HCT116 (cell line): ENCODE data around the gene ABHD16B. TPM values are rescaled to one million over a fixed set of nuclear protein-coding genes. Genes with fewer than 3 reads are reported as not detected.

ENCODE experiments used
- ATAC-seq: fragments of 200-7000 bp; cut with Tn5 transposase; 2 replicates; pipeline ENCODE4 v1.9.1; 2020; ENCODE audit warnings: mild to moderate bottlenecking, moderate library complexity
- BruUV-seq: library from RNA; stranded (reverse); fragments of 400-500 nt; replicated peaks from 2 replicates; lab custom pipeline; 2021; lab: Mats Ljungman, UMichigan
- CTCF ChIA-PET: fragments of 300-600 bp; sonication (Branson Sonifier 250); formaldehyde crosslinking; loops from one replicate; lab custom pipeline; 2021; ENCODE audit warnings: antibody characterized with exemption; lab: Charles Lee
- POLR2A ChIA-PET: fragments of 300-600, 350-600 bp; sonication (Branson Sonifier 250); formaldehyde crosslinking; loops from one replicate; lab custom pipeline; 2021; ENCODE audit warnings: antibody characterized with exemption; lab: Charles Lee
- RAD21 ChIA-PET, 2 experiments: fragments of 300-600 bp; sonication (Branson Sonifier 250); formaldehyde crosslinking; loops; one replicate each; lab custom pipeline; 2023; ENCODE audit warnings: low total read pairs in 2 of 2; ENCODE audit not compliant: uncharacterized antibody in 2 of 2, unreplicated experiment in 2 of 2, low non-redundant PET in 1 of 2; lab: Charles Lee
- DNase-seq: peaks from one replicate; pipeline ENCODE4 v3.0.0-alpha.2; 2010; ENCODE audit warnings: low read depth, low spot score
- H2AFZ ChIP-seq: fragments of 200-600 bp; shearing (Covaris generic), sonication (generic); 2 replicates; pipeline ENCODE4 v1.6.1; 2017; ENCODE audit warnings: low read depth, mixed run types, mixed read lengths, antibody characterized with exemption, low read length; ENCODE audit not compliant: poor library complexity, severe bottlenecking
- H3K27ac ChIP-seq: 2 replicates; pipeline ENCODE4 v1.5.1; 2012; ENCODE audit warnings: low read depth, low read length
- H3K27me3 ChIP-seq: fragments of 200-600 bp; sonication (generic); 2 replicates; pipeline ENCODE4 v1.6.1; 2016; ENCODE audit warnings: mixed run types, low read length, mixed read lengths; ENCODE audit not compliant: insufficient read depth
- H3K36me3 ChIP-seq, 2 experiments: fragments of 200-500 bp in 1 of 2; fragments of 200-600 bp in 1 of 2; sonication (Bioruptor generic) in 1 of 2; sonication (generic) in 1 of 2; 2 replicates each; pipeline versions ENCODE4 v1.5.1 to v1.6.1; 2014 to 2016; ENCODE audit warnings: low read length in 2 of 2, inconsistent platforms in 1 of 2, mixed read lengths in 1 of 2, mixed run types in 1 of 2; ENCODE audit not compliant: insufficient read depth in 2 of 2, control insufficient read depth in 1 of 2
- H3K4me1 ChIP-seq, 2 experiments: fragments of 200-600 bp in 1 of 2; sonication (generic) in 1 of 2; 2 replicates each; pipeline versions ENCODE4 v1.5.1 to v1.6.1; 2012 to 2017; ENCODE audit warnings: low read length in 2 of 2, inconsistent platforms in 1 of 2, mild to moderate bottlenecking in 1 of 2, mixed read lengths in 1 of 2, mixed run types in 1 of 2, moderate library complexity in 1 of 2; ENCODE audit not compliant: insufficient read depth in 2 of 2, control insufficient read depth in 1 of 2
- H3K4me2 ChIP-seq: fragments of 200-600 bp; sonication (generic); 2 replicates; pipeline ENCODE4 v1.6.1; 2017; ENCODE audit warnings: mixed run types, low read length, mixed read lengths
- H3K4me3 ChIP-seq, 2 experiments: fragments of 200-600 bp in 1 of 2; sonication (generic) in 1 of 2; replicated peaks in 1 of 2; 2 replicates each; pipeline ENCODE4 v1.5.1; 2011 to 2016; ENCODE audit warnings: low read length in 2 of 2, control low read depth in 1 of 2, low read depth in 1 of 2, mild to moderate bottlenecking in 1 of 2, mixed read lengths in 1 of 2, mixed run types in 1 of 2
- H3K79me2 ChIP-seq: fragments of 200-600 bp; sonication (generic); 2 replicates; pipeline ENCODE4 v1.6.1; 2017; ENCODE audit warnings: mild to moderate bottlenecking, mixed run types, low read length, moderate library complexity, mixed read lengths; ENCODE audit not compliant: insufficient read depth
- H3K9ac ChIP-seq: fragments of 200-600 bp; sonication (generic); 2 replicates; pipeline ENCODE4 v1.6.1; 2016; ENCODE audit warnings: low read length, mixed read lengths
- H3K9me2 ChIP-seq: fragments of 200-600 bp; sonication (generic), shearing (Covaris generic); 2 replicates; pipeline ENCODE4 v1.6.1; 2017; ENCODE audit warnings: mixed run types, mild to moderate bottlenecking, moderate library complexity; ENCODE audit not compliant: insufficient read depth
- H3K9me3 ChIP-seq, 2 experiments: fragments of 200-500 bp in 1 of 2; fragments of 200-600 bp in 1 of 2; sonication (Bioruptor generic) in 1 of 2; sonication (generic) in 1 of 2; 2 replicates each; pipeline ENCODE4 v1.6.1; 2014 to 2017; ENCODE audit warnings: low read length in 2 of 2, mixed read lengths in 2 of 2, inconsistent platforms in 1 of 2, low read depth in 1 of 2, mild to moderate bottlenecking in 1 of 2, mixed run types in 1 of 2, moderate library complexity in 1 of 2; ENCODE audit not compliant: control insufficient read depth in 1 of 2, insufficient read depth in 1 of 2
- H4K20me1 ChIP-seq: fragments of 200-600 bp; sonication (generic), shearing (Covaris generic); 2 replicates; pipeline ENCODE4 v1.6.1; 2017; ENCODE audit warnings: mixed run types, mild to moderate bottlenecking, moderate library complexity; ENCODE audit not compliant: insufficient read depth
- CBX3 ChIP-seq: IDR thresholded peaks from 2 replicates; pipeline ENCODE4 v1.6.1; 2012; ENCODE audit warnings: low read depth
- MAX ChIP-seq: IDR thresholded peaks from 2 replicates; pipeline ENCODE4 v1.6.1; 2012
- intact Hi-C: fragments of 100-400 bp; cut with micrococcal nuclease; formaldehyde crosslinking; loops from 2 replicates; pipeline ENCODE4 v1.10.0; 2022
- total RNA-seq: library from RNA; stranded (reverse); gene quantifications from one replicate; pipeline ENCODE4 v1.2.1, GENCODE V29; 2021; ENCODE audit not compliant: unreplicated experiment

Gene ABHD16B
- total RNA-seq, 1 experiment from 2014 or later: not detected

GRCh38 chr20:63911176-63911575, 49.9 kb downstream of the ABHD16B start:
- ChIA-PET POLR2A (no interaction called here), CTCF (no interaction called here), RAD21 (no interaction called here)
- H3K9ac ChIP-seq: peak overlapping the region; percentile 18; the same call in 1 of the 2 replicates
- intact Hi-C loops: no loop called here
- peak overlapping the region; percentile 28 for H3K4me2 ChIP-seq
- H3K4me3 ChIP-seq: no peak overlapping the region
- H3K27me3 ChIP-seq: no peaks in the 10 kb centered on the region
- H3K27ac ChIP-seq: peak overlapping the region; percentile 22; the same call in 1 of the 2 replicates
- DNase-seq (peak; percentile 12), ATAC-seq (0 out of 2 replicates have a peak, but pooled peaks have one; percentile 35)
- H2AFZ ChIP-seq: no peak overlapping the region
- no peaks in the 10 kb centered on the region for H3K36me3 ChIP-seq
- H4K20me1 ChIP-seq: no peaks in the 10 kb centered on the region; the same call in 1 of the 2 replicates
- BruUV-seq: no TSS peak
- TF ChIP-seq CBX3: no peak
- peak; percentile 14; the same call in 1 of the 2 replicates for TF ChIP-seq MAX
- H3K9me3 ChIP-seq: no peaks in the 10 kb centered on the region
- peaks cover 97% of the 10 kb centered on the region for H3K79me2 ChIP-seq
- H3K9me2 ChIP-seq: no peaks in the 10 kb centered on the region
- H3K4me1 ChIP-seq: peaks cover 4 to 38% of the 10 kb centered on the region in 2 experiments; a peak in 3 of 4 replicates

Other genes starting within 250 kb of the ABHD16B start
- 13.9 TPM for gene GMEB2, start 234.4 kb upstream of the ABHD16B start, total RNA-seq
- gene STMN3, start 208.1 kb upstream of the ABHD16B start, total RNA-seq: 138 TPM
- gene RTEL1, start 203.2 kb upstream of the ABHD16B start, total RNA-seq: 58.0 TPM
- gene TNFRSF6B, start 164.8 kb upstream of the ABHD16B start, total RNA-seq: 147 TPM
- gene ARFRP1, start 153.5 kb upstream of the ABHD16B start, total RNA-seq: 53.7 TPM
- 30.6 TPM for gene ZGPAT, start 153.5 kb upstream of the ABHD16B start, total RNA-seq
- 27.4 TPM for gene LIME1, start 124.8 kb upstream of the ABHD16B start, total RNA-seq
- gene SLC2A4RG, start 121.7 kb upstream of the ABHD16B start, total RNA-seq: 121 TPM
- 10.7 TPM for gene ZBTB46, start 30.2 kb upstream of the ABHD16B start, total RNA-seq
- 149 TPM for gene TPD52L2, start 3.8 kb downstream of the ABHD16B start, total RNA-seq
- 38.3 TPM for gene DNAJC5, start 33.6 kb downstream of the ABHD16B start, total RNA-seq
- 54.2 TPM for gene UCKL1, start 94.9 kb downstream of the ABHD16B start, total RNA-seq
- gene ZNF512B, start 108.4 kb downstream of the ABHD16B start, total RNA-seq: 10.3 TPM
- gene SAMD10, start 118.1 kb downstream of the ABHD16B start, total RNA-seq: 4.2 TPM
- gene PRPF6, start 119.6 kb downstream of the ABHD16B start, total RNA-seq: 74.9 TPM
- gene C20orf204, start 174.7 kb downstream of the ABHD16B start, total RNA-seq: 2.5 TPM
- gene SOX18, start 188.1 kb downstream of the ABHD16B start, total RNA-seq: 3.3 TPM
- 29.7 TPM for gene TCEA2, start 201.7 kb downstream of the ABHD16B start, total RNA-seq
- gene RGS19, start 218.0 kb downstream of the ABHD16B start, total RNA-seq: 21.4 TPM
- 1.6 TPM for gene OPRL1, start 218.6 kb downstream of the ABHD16B start, total RNA-seq
- gene LKAAEAR1, start 222.9 kb downstream of the ABHD16B start, total RNA-seq: not detected
- not detected for gene NPBWR2, start 246.1 kb downstream of the ABHD16B start, total RNA-seq